ENCODE measurements around the gene KATNAL1. TPM values are rescaled to one million over a fixed set of nuclear protein-coding genes. Genes with fewer than 3 reads are reported as not detected.

The KATNAL1 gene
- total RNA-seq, 1 experiment from 2014 or later = 11.2 TPM

- H3K9me3 Mint-ChIP-seq = peaks cover 5 to 6% of the 10 kb centered on the region in 2 experiments; a peak in 2 of 5 replicates
- Histone ChIP-seq H3K23me2 (ENCODE audit: insufficient read length, low read depth, low read length, poor library complexity, severe bottlenecking) (no peaks in the 10 kb centered on the region), H3K4me1 (ENCODE audit: insufficient read depth, low read length) (peaks cover 4% of the 10 kb centered on the region; the same call in 1 of the 2 replicates), H3T11ph (ENCODE audit: low read length) (no peak overlapping the region), H3K18ac (ENCODE audit: insufficient read length, low read depth, low read length) (no peak overlapping the region), H3K4ac (ENCODE audit: low read depth, low read length) (no peak overlapping the region), H2BK5ac (ENCODE audit: insufficient read length, low read length) (no peak overlapping the region), H2BK15ac (ENCODE audit: low read depth, low read length) (no peak overlapping the region), H4K20me1 (ENCODE audit: control insufficient read depth, insufficient read depth, insufficient read length) (no peaks in the 10 kb centered on the region), H3K27me3 (ENCODE audit: insufficient read depth, low read length) (no peaks in the 10 kb centered on the region), H3K27ac (ENCODE audit: insufficient read length, low read depth, low read length) (no peak overlapping the region), H4K91ac (ENCODE audit: insufficient read length, low read depth, low read length) (no peak overlapping the region), H2AFZ (ENCODE audit: low read length) (no peak overlapping the region), H2BK12ac (ENCODE audit: insufficient read length, low read depth, low read length) (no peak overlapping the region), H3K9me3 (ENCODE audit: control insufficient read depth, low read depth, low read length) (no peaks in the 10 kb centered on the region), H3K9ac (ENCODE audit: extremely low read depth, insufficient read length, low read length) (no peak overlapping the region), H3K56ac (ENCODE audit: insufficient read length, low read depth, low read length) (no peak overlapping the region), H3K14ac (ENCODE audit: insufficient read depth, low read length) (no peak overlapping the region), H2BK120ac (ENCODE audit: low read depth, low read length, poor library complexity, severe bottlenecking) (no peak overlapping the region), H4K8ac (replicated peaks; ENCODE audit: insufficient read length, low read depth, low read length) (no peak overlapping the region), H4K5ac (ENCODE audit: insufficient read length, low read depth, low read length) (no peak overlapping the region), H2AK5ac (ENCODE audit: insufficient read length, low read length) (no peak overlapping the region), H3K23ac (ENCODE audit: insufficient read length, low read depth, low read length) (no peak overlapping the region), H2BK20ac (ENCODE audit: low read depth, low read length, poor library complexity, severe bottlenecking) (no peak overlapping the region), H3K79me2 (ENCODE audit: insufficient read depth, low read length) (no peaks in the 10 kb centered on the region), H3K4me2 (ENCODE audit: insufficient read depth, insufficient read length, low read length) (no peak overlapping the region), H3K79me1 (ENCODE audit: insufficient read depth, low read depth, low read length, poor library complexity, severe bottlenecking) (no peaks in the 10 kb centered on the region)
- H3K36me3 Mint-ChIP-seq (ENCODE audit: insufficient read depth in 1 of 3, low read depth in 3 of 3) = peaks cover 0 to 6% (median 0%) of the 10 kb centered on the region in 3 experiments; a peak in 4 of 7 replicates
- no CpG with 5 or more reads among the region's 6 CpGs for WGBS (ENCODE audit: extremely low coverage, insufficient read length, low lambda C conversion rate)
- DNase-seq = no peak
- H3K4me1 Mint-ChIP-seq = peaks cover 16 to 23% of the 10 kb centered on the region in 2 experiments
- no peak overlapping the region for H3K27ac Mint-ChIP-seq
- no peaks in the 10 kb centered on the region; the same call in 1 of the 2 replicates for H3K27me3 Mint-ChIP-seq (ENCODE audit: low read depth)
- H3K4me3 Mint-ChIP-seq = no peak overlapping the region
- TF ChIP-seq CTCF (conservative IDR thresholded peaks at IDR 0.05) = no peak
These were observed 151.1 kb downstream of the KATNAL1 start for GRCh38 chr13:30156270-30156669.
